Measurements from ENCODE around the gene NAA10.

The NAA10 gene

GRCh38 chrX:153906126-153906917, 28.5 kb downstream of the NAA10 start:
- no peak for DNase-seq

- DNase-seq, result peak; percentile 48
These were observed 29.2 kb downstream of the NAA10 start for GRCh38 chrX:153905481-153906095.

GRCh38 chrX:153903991-153904957, 30.6 kb downstream of the NAA10 start, which contains the start of gene AVPR2:
Gene AVPR2, plus strand, starts transcription at chrX:153904673. Its CDS starts 473 bp downstream, at chrX:153905146.
- DNase-seq, result no peak

- no peak for DNase-seq
These were observed 31.4 kb downstream of the NAA10 start for GRCh38 chrX:153903238-153903980.

GRCh38 chrX:153902385-153902784, 32.5 kb downstream of the NAA10 start:
- peak; percentile 58 for DNase-seq

GRCh38 chrX:153901753-153902140, 33.1 kb downstream of the NAA10 start:
- no peak for DNase-seq

- DNase-seq, result peak; percentile 94
These were observed 33.7 kb downstream of the NAA10 start for GRCh38 chrX:153900831-153901752.

GRCh38 chrX:153897899-153898298, 36.9 kb downstream of the NAA10 start:
- DNase-seq, result peak; percentile 86

GRCh38 chrX:153889123-153889522, 45.7 kb downstream of the NAA10 start:
- no peak for DNase-seq

- no peak for DNase-seq
These were observed 46.5 kb downstream of the NAA10 start for GRCh38 chrX:153888344-153888743.

- DNase-seq, result no peak
These were observed 47.5 kb downstream of the NAA10 start for GRCh38 chrX:153887385-153887784.

- no peak for DNase-seq
These were observed 47.9 kb downstream of the NAA10 start for GRCh38 chrX:153886915-153887314.

- no peak for DNase-seq
These were observed 48.6 kb downstream of the NAA10 start, which contains the start of gene L1CAM for GRCh38 chrX:153885968-153886903. Gene L1CAM, minus strand, starts transcription at chrX:153886173. Its CDS starts 10,337 bp downstream, at chrX:153875836.

GRCh38 chrX:153885208-153885787, 49.5 kb downstream of the NAA10 start:
- no peak for DNase-seq

GRCh38 chrX:153884590-153884989, 50.2 kb downstream of the NAA10 start:
- no peak for DNase-seq

- DNase-seq, result no peak
These were observed 50.7 kb downstream of the NAA10 start for GRCh38 chrX:153884136-153884535.

GRCh38 chrX:153883163-153883843, 51.5 kb downstream of the NAA10 start:
- no peak for DNase-seq

- DNase-seq, result no peak
These were observed 52.3 kb downstream of the NAA10 start for GRCh38 chrX:153882557-153882956.

- DNase-seq, result no peak
These were observed 52.7 kb downstream of the NAA10 start for GRCh38 chrX:153882086-153882498.
